Activated CD4-positive, alpha-beta T cell treated with anti-CD3 and anti-CD28 coated beads for 48 hours (primary cell): Measurements from ENCODE around the gene BNIP3.
"Not testable (repeated sequence)": the region's sequence is repeated elsewhere in the genome, so short reads cannot be mapped to it uniquely, and the experiment has no call there.

Source experiments
- DNase-seq: peaks from one replicate; pipeline ENCODE4 v3.0.0-alpha.2; 2020

The BNIP3 gene

GRCh38 chr10:132001238-132001972 is 19.7 kb upstream of the BNIP3 start:
- no peak for DNase-seq

- DNase-seq, result no peak
Measured at GRCh38 chr10:131998845-131999681, 17.3 kb upstream of the BNIP3 start.

GRCh38 chr10:131998050-131998844 is 16.5 kb upstream of the BNIP3 start:
- DNase-seq, result no peak

GRCh38 chr10:131997366-131998049 is 15.8 kb upstream of the BNIP3 start:
- no peak for DNase-seq

- no peak for DNase-seq
Measured at GRCh38 chr10:131996466-131997365, 15.0 kb upstream of the BNIP3 start.

GRCh38 chr10:131994435-131994834 is 12.7 kb upstream of the BNIP3 start:
- no peak for DNase-seq

- no peak for DNase-seq
Measured at GRCh38 chr10:131993275-131993674, 11.6 kb upstream of the BNIP3 start.

- no peak for DNase-seq
Measured at GRCh38 chr10:131991726-131992125, 10.0 kb upstream of the BNIP3 start.

GRCh38 chr10:131987786-131988185 is 6.1 kb upstream of the BNIP3 start:
- DNase-seq, result not testable (repeated sequence)

- DNase-seq, result not testable (repeated sequence)
Measured at GRCh38 chr10:131987301-131987700, 5.6 kb upstream of the BNIP3 start.

GRCh38 chr10:131986851-131987250 is 5.1 kb upstream of the BNIP3 start:
- not testable (repeated sequence) for DNase-seq

GRCh38 chr10:131983780-131984179 is 2.1 kb upstream of the BNIP3 start:
- DNase-seq, result no peak

- no peak for DNase-seq
Measured at GRCh38 chr10:131982796-131983195, 1.1 kb upstream of the BNIP3 start.

- DNase-seq, result no peak
Measured at GRCh38 chr10:131982185-131982756, 548 bp upstream of the BNIP3 start.

- no peak for DNase-seq
Measured at GRCh38 chr10:131980761-131981428, 828 bp downstream of the BNIP3 start.

- no peak for DNase-seq
Measured at GRCh38 chr10:131980321-131980720, 1.4 kb downstream of the BNIP3 start.

- no peak for DNase-seq
Measured at GRCh38 chr10:131979821-131980270, 1.9 kb downstream of the BNIP3 start.

GRCh38 chr10:131979336-131979735 is 2.4 kb downstream of the BNIP3 start:
- no peak for DNase-seq

GRCh38 chr10:131978851-131979250 is 2.9 kb downstream of the BNIP3 start:
- no peak for DNase-seq

GRCh38 chr10:131978366-131978765 is 3.4 kb downstream of the BNIP3 start:
- no peak for DNase-seq
